ENCODE results near the gene RANBP1. TPM values are rescaled to one million over a fixed set of nuclear protein-coding genes. Genes with fewer than 3 reads are reported as not detected.

Gene RANBP1
- total and polyA plus RNA-seq, 7 donors = 32.2 to 161 (median 52.1) TPM

- peaks cover 21 to 95% of the 10 kb centered on the region in 2 donors for H3K36me3 ChIP-seq (ENCODE audit: insufficient read depth in 1 of 2, low read depth in 1 of 2)
- no peak for TF ChIP-seq CTCF (IDR thresholded peaks at IDR 0.05)
- WGBS, 3 donors = 41 to 47% (median 43%) methylated on average over 13 of the region's 13 CpGs
- H3K4me1 ChIP-seq = peaks cover 7% of the 10 kb centered on the region
- ATAC-seq (peak; percentile 94 to 98 (median 96)), DNase-seq (peak; percentile 66 to 92)
- no peak overlapping the region for H3K4me3 ChIP-seq
- H3K9me3 ChIP-seq = no peaks in the 10 kb centered on the region
- H3K27ac ChIP-seq = peak overlapping the region; percentile 70
- H3K27me3 ChIP-seq (ENCODE audit: insufficient read depth in 3 of 3, low read length in 2 of 3) = no peaks in the 10 kb centered on the region
- intact Hi-C loops (cut with DNase I) = no loop called here
Observed at GRCh38 chr22:20093418-20094196, 22.3 kb upstream of the RANBP1 start.

- Histone ChIP-seq H3K36me3 (ENCODE audit: insufficient read depth in 1 of 2, low read depth in 1 of 2) (peaks cover 20 to 95% of the 10 kb centered on the region in 2 donors), H3K9me3 (no peaks in the 10 kb centered on the region), H3K4me1 (peaks cover 7% of the 10 kb centered on the region), H3K27ac (peak overlapping the region; percentile 70), H3K4me3 (no peak overlapping the region), H3K27me3 (ENCODE audit: insufficient read depth in 3 of 3, low read length in 2 of 3) (no peaks in the 10 kb centered on the region)
- intact Hi-C loops (cut with DNase I) = no loop called here
- 79 to 87% (median 81%) methylated on average over 15 of the region's 15 CpGs for WGBS, 3 donors
- no peak for DNase-seq
- no peak for TF ChIP-seq CTCF (IDR thresholded peaks at IDR 0.05)
- peak in 2 of 4 donors; percentile 7 to 23 for ATAC-seq
Observed at GRCh38 chr22:20094197-20094807, 21.6 kb upstream of the RANBP1 start.

DNA sequence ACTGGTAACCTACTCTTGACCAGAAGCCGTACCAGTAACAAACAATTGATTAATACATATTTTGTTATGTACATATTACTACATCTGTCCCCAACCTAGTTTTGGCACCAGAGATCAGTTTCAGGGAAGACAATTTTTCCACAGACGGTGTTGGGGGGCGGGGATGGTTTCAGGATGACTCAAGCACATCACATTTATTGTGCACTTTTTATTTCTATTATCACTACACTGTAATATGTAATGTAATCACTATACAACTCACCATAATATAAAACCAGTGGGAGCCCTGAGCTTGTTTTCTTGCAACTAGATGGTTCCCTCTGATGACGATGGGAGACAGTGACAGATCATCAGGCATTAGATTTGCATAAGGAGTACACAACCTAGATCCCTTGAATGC, 20.4 kb upstream of the RANBP1 start:
- 94 to 97% (median 96%) methylated on average over 4 of the region's 4 CpGs for WGBS, 3 donors
- no peak overlapping the region for H3K4me3 ChIP-seq
- peaks cover 7% of the 10 kb centered on the region for H3K4me1 ChIP-seq
- H3K9me3 ChIP-seq = no peaks in the 10 kb centered on the region
- no peak for TF ChIP-seq CTCF (IDR thresholded peaks at IDR 0.05)
- H3K27ac ChIP-seq = no peak overlapping the region
- no peaks in the 10 kb centered on the region for H3K27me3 ChIP-seq (ENCODE audit: insufficient read depth in 3 of 3, low read length in 2 of 3)
- no peak for ATAC-seq
- peaks cover 10 to 95% of the 10 kb centered on the region in 2 donors for H3K36me3 ChIP-seq (ENCODE audit: insufficient read depth in 1 of 2, low read depth in 1 of 2)
- DNase-seq = no peak
- intact Hi-C loops (cut with DNase I) = no loop called here

GRCh38 chr22:20096574-20097420, 19.1 kb upstream of the RANBP1 start:
- H3K27ac ChIP-seq = no peak overlapping the region
- ATAC-seq = no peak
- no peak overlapping the region for H3K4me3 ChIP-seq
- H3K36me3 ChIP-seq (ENCODE audit: insufficient read depth in 1 of 2, low read depth in 1 of 2) = peaks cover 3 to 95% of the 10 kb centered on the region in 2 donors
- H3K9me3 ChIP-seq = no peaks in the 10 kb centered on the region
- H3K27me3 ChIP-seq (ENCODE audit: insufficient read depth in 3 of 3, low read length in 2 of 3) = no peaks in the 10 kb centered on the region
- TF ChIP-seq CTCF (IDR thresholded peaks at IDR 0.05) = no peak
- 96 to 99% (median 96%) methylated on average over 2 of the region's 2 CpGs for WGBS, 3 donors
- H3K4me1 ChIP-seq = peaks cover 7% of the 10 kb centered on the region
- no peak for DNase-seq
- intact Hi-C loops (cut with DNase I) = no loop called here

All from psoas muscle (tissue), 8 donors.